Renal cortical epithelial cell (primary cell): Measurements from ENCODE around the gene CCNY. TPM values are rescaled to one million over a fixed set of nuclear protein-coding genes. Genes with fewer than 3 reads are reported as not detected.

Experiments used
- DNase-seq: peaks from one replicate; pipeline ENCODE4 v3.0.0-alpha.2; 2011; ENCODE audit warnings: low read depth
- total RNA-seq: library from RNA; depleted of rRNA; stranded (reverse); fragments of >200 nt; gene quantifications from 2 replicates; pipeline ENCODE4 v1.2.3, GENCODE V29; 2014

CCNY gene
- total RNA-seq, 1 donor from 2014 or later = 59.3 TPM

DNA sequence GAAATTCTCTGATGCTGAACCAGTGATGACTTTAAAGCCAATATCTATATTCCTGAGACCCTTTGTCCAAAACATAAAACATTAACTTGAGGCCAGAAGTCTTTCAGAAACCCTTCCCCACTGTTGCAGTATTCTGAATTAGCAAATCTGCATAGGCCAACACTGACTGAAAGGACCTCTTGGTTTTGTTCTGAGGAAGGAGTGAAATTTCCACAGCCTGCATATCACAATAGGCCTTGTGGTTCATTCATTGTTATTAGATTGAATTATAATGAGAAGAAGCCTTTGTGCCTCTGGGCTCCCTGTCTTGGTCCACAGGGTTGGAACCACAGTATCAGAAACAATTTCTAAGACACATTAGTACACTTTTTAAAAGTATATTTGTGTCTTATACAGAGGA is 90.3 kb downstream of the CCNY start:
- no peak for DNase-seq

DNA sequence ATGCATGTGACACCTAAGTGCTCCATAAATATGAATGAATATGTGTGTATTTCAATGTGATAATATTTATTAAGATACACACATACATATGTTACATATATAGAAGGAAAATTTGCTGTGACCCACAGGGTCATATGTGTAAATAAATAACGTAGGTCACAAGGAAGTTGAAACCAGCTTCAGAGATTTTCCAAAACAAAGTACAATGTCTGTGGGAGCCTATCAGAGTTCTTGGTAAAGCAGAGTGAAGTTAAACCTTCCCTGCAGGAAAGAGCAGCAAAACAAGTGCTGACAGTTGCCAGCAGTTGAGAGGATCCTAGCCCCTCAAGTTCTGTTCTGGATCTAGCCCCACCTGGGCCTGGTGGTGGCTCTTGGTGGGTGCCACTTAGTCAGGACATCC is 91.2 kb downstream of the CCNY start:
- DNase-seq = no peak

GRCh38 chr10:35428521-35428920 is 92.2 kb downstream of the CCNY start:
- no peak for DNase-seq

- DNase-seq = peak; percentile 61
These were observed 96.6 kb downstream of the CCNY start for GRCh38 chr10:35432781-35433338.

DNA sequence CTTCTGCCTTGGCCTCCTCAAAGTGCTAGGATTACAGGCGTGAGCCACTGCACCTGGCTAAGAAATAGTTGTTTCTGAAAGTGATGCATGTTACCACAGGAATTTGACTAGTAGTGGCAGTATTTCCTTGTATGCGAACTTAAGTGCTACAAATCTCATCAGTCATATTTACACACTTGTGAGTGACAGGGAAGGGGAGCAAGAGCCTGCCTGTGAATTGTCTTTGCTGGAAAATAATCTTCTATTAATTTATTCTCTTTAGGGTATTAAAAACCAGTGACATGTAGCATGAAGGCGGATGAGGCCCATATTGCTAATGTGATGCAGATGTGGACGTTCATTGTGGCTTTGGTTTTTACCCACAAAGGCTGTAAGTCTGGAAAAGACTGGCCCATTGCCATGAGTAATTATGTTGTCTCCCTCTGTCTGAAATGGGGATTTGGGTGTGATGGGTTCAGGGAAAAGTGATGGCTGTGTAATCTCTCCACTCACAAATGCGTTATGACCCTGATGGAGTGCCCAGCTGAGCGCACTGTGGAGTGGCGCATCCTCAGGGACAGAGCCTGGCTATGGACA is 97.6 kb downstream of the CCNY start:
- DNase-seq = peak; percentile 66

GRCh38 chr10:35434533-35434932 is 98.2 kb downstream of the CCNY start:
- DNase-seq = no peak

DNA sequence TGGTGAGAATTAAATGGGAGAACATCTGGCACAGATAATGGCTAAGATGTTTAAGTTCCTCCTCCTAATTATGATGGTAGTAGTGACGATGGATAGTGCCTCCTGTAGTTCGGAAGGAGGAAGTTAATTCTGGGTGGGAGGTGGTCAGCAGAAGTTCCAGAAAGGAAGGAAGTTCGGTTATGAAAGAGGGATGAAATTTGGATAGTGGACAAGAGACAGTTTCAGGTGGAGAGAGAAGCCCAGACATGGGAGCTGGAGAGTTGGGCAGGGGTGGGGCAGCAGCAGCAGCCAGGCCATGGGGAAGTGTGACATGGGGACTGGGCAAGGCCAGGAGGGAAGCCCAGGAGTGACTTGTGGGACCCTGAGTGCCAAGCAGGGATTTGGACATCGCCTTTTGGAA is 99.5 kb downstream of the CCNY start:
- no peak for DNase-seq

GRCh38 chr10:35437829-35438228 is 101.5 kb downstream of the CCNY start:
- no peak for DNase-seq

DNA sequence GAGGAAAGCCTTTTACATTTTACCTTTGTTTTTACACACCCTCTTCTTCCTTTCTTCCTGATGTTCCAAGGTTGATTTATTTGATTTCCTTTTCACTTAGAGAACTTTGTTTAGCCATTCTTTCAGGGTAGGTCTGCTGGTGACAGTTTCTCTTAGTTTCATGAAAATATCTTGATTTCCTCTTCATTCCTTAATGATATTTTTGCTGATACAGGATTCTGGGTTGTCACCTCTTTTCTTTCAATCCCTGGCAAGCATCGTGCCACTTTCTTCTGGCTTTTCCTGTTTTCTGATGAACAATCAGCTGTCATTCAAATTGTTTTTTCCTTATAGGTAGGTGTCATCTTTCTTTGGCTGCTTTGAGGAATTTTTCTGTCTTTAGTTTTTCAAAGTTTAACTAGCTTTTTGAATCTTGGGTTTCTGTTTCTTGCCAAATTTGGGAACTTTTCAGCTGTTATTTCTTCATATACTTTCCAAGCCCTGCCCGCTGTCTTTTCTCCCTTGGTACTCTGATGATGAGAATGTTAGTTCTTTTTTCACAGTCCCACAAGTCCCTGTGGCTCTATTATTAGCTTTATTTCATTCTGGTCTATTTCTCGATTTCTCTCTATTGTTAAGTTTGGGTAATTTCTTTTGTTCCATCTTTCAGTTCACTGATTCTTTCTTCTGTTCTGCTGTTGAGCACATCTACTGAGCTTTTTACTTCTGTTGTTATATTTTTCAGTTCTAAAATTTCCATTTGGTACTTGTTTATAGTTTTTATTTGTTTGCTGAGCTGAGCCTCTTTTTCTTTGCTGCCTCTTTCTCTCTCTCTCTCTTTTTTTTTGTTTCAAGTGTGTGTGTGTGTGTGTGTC is 102.6 kb downstream of the CCNY start:
- no peak for DNase-seq

- DNase-seq = no peak
These were observed 103.7 kb downstream of the CCNY start for GRCh38 chr10:35440016-35440415.

DNA sequence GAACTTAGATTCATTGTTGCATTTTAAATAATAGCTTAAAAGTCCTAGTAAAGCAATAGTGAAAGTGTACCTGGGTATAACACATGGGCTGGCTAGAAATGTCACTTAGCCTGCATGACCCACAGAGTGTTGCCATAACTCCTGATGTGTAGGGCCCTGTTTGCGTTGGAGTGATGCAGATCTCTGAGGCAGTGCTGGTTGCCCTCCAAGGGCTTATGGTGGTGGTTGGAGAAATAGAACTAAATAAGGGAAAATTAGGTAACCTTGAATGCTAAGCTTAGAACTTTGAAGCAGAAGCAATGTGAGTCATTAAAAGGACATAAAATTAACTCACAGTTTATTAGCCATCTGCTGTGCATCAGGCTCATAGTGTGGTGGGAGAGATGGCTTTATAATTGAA is 105.7 kb downstream of the CCNY start:
- no peak for DNase-seq

DNA sequence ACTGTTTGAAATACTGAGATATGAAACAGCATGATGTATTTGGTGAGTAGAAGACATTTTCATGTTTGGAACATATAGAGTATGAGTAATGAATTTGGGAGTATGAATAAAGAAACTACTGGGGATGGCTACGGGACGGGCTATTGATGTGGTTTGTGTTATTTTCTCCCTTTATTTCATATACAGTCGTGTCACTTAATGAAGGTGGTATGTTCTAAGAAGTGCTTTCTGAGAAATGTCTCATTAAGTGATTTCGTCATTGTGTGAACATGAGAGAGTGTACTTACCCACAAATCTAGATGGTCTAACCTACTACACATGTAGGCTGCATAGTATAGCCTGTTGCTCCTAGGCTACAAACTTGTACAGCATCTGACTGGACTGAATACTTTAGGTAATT is 106.3 kb downstream of the CCNY start:
- DNase-seq = no peak

- DNase-seq = no peak
These were observed 107.5 kb downstream of the CCNY start for GRCh38 chr10:35443858-35444257.

- no peak for DNase-seq
These were observed 109.0 kb downstream of the CCNY start for GRCh38 chr10:35445150-35445884.

DNA sequence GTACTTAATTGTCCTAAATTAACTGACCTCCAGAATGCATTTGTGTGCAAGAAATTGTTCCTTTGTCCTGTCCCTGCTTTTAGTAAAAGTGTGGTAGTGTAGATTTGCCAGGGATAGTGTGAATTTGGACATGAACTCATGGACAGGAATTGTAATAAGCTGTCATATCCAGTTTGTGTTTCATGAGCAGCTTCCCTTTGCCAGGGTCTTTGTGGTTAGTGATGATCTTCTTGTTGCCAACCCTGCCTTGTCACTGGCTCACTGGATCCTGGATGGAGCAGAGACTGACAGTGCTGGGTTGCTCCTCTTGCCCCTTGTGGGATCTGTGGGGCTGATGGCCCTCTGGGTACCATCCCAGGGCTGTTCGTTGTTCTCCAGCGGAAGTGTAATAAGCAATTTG is 110.1 kb downstream of the CCNY start:
- DNase-seq = no peak

DNA sequence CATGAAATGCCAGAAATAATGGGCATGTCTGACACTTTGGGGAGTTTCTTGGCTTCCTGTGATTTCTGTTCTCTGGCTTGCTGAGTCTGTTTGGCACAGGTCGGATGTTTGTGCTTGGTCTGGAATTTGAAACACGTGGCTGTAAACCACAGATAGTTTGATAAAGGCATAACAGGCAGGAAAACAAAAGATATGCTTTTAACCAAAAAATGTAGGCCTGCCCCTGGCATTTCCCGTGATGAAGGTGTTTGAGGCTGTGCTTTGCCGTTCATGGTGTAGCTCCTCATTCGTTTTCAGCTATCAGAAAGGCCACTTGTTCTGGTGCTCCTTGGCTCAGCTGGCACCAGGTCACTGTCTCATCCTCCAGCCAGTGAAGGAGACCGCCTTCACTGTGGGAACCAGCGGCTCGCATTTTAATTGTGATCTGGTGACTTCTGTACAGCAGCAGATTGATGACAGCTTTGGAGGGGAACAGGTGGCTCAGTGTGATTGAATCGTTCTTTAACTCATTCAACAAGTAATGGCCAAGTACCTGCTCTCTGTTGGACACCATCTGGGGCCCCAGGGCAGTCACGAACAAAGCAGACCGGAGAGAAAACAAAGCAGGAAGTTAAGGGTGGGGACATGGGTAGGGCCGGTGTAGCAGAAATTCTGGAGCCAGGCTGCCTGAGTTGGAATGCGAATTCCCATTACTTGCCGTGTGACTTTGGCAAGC is 111.5 kb downstream of the CCNY start:
- peak; percentile 81 for DNase-seq

DNA sequence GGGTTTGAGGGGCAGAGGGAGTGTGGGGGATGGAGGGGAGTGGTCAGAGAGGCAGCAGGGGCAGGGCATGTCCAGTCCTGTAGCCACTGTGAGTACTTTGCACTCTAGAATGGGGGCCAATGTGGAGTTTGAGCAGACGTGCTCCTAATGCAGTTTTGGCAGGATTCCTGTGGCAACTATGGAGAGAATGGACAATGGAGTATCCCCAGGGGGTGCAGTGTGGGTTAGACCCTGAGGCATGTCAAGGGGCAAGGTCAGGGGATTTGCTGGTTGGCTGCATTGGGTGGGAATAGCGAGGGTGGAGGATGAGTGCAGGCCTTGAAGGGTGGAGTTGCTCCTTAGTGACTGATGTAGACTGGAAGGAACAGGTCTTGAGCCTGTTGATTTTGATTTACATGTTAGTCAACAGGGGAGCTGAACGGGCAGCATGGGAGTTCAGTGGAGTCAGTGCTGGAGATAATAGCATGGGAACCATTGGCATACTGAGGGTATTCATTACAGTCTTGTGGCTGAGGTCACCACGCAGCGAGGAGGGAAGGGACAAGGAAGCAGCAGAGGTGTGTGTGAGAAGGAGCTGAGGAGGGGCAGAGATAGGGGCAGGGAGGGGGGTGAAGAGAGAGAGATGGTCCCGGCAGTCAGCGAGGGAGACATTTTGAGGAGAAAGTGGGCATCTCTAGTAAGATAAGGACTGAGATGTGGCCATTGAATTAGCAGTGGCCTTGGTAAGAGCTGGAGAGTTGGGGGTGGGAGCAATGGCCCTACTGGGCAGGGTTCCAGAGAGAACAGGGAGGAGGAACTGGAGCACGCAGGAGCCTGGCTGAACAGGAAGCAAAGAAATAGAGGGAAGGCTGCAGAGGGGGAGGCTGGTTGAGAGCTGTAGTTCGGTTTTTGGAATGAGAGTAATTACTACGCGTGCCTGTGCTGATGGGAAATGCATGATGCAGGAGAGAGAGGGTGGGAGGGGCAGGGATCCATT is 112.7 kb downstream of the CCNY start:
- peak; percentile 50 for DNase-seq

DNA sequence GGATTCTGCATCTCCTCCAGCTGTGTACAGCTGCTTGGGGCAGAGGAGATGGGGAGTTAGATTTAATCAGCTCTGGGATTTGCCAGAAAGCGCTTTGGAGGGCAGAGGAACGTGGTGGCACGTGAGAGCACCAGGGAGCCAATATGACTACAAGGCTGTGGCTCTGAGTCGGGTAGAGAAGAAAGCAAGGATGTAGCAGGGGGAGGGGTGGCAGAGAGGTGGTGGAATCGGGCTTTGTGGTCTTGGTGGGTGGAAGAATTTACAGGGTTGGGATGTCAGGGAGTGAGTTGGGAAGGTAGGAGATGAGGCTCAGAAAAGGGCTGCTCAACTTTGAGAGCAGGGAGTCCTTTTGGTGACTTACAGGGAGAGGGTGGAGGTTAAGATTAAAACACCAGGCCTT is 113.6 kb downstream of the CCNY start:
- no peak for DNase-seq

- no peak for DNase-seq
These were observed 115.1 kb downstream of the CCNY start for GRCh38 chr10:35451151-35452016.

DNA sequence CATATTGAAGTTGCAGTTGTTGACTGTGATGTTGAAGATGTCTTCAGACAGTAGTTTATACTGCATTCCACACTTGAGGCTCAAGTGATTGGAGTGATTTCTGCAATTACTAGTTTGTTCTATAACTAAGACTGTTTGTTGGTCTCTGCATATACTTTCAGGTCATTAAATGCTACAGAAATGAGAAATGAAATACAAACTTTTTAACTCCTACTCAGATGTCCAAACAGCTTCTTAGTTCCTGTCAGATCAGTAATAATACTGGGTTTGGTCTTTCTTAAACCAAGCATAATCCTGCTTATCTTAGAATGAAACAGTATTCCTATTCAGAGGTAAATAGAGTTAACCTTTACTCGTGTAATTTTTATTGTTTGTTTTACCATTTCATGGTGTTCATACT is 115.9 kb downstream of the CCNY start:
- no peak for DNase-seq
